Purkinje cell (primary cell): ENCODE measurements around the gene PHF13. TPM values are rescaled to one million over a fixed set of nuclear protein-coding genes. Genes with fewer than 3 reads are reported as not detected.

Source experiments
- polyA plus RNA-seq: library from polyadenylated mRNA; unstranded; fragments of >200 nt; fragmentation: Nextera tagmentation; gene quantifications from 2 replicates; pipeline ENCODE4 v1.2.1, GENCODE V29; 2014

Gene PHF13
- 2.1 and 2.3 TPM in 2 replicates for polyA plus RNA-seq

GRCh38 chr1:6613361-6614018 is at the start of gene PHF13:
Gene PHF13 (plus strand): TSS chr1:6613731. CDS start chr1:6614067, 336 bp downstream.

GRCh38 chr1:6579374-6580118 is 34.0 kb upstream of the PHF13 start, which contains the start of gene ZBTB48:
Gene ZBTB48 (plus strand): TSS chr1:6579994. CDS start chr1:6580610, 616 bp downstream.

GRCh38 chr1:6602669-6603237 is 10.8 kb upstream of the PHF13 start, which contains the start of gene KLHL21:
Gene KLHL21 (minus strand): TSS chr1:6602869. CDS start chr1:6602817, 52 bp downstream.

DNA sequence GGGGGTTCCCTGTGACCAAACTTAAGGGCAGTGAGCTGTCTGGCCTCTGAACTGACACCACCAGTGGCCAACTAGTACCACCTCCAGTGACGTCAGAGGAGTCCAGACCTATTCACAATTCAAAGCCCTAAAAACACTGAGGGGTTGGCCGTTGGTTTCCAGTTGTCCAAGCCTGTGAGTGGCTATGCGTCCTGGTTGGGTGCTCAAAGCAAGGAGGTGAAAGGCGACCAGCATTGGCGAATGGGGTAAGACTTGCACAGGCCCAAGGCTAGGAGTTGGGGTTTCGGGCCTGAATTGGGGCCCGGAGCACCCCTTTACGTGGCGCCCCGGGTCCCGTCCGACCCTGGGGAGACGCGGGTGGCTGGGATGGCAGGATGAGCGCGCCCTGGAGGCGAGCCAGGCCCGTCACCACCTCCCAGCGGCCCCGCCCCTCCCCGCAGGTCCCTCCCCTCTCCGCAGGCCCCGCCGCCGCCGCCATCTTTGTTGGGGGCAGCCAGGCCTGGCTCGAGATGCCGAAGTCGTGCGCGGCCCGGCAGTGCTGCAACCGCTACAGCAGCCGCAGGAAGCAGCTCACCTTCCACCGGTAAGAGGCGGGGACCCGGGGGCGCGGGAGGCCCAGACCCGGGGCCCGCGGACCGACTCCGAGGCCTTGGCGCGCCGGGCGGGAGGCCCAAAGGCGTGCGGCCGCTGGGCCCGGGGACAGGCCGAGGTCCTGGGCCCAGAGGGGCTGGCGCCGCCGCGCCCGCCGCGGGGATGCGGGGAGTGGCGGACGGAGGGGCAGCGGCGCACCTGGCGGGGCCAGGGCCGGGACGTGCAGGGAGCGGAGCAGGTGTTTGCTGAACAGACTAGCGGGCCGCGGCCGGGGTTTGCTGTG is 11.4 kb downstream of the PHF13 start, which contains the start of gene THAP3:
TSS of gene THAP3 (plus strand) at position 159 of the 874 bp plus-strand sequence. CDS start at position 510, 351 bp downstream.

Other genes starting within 250 kb of the PHF13 start
- gene ACOT7, start 220.0 kb upstream of the PHF13 start, polyA plus RNA-seq, result 153 and 161 TPM in 2 replicates
- gene HES2, start 193.8 kb upstream of the PHF13 start, polyA plus RNA-seq, result not detected in 2 replicates
- gene ESPN, start 189.0 kb upstream of the PHF13 start, polyA plus RNA-seq, result 5.3 and 10.1 TPM in 2 replicates
- gene TNFRSF25, start 147.6 kb upstream of the PHF13 start, polyA plus RNA-seq, result 2.7 and 6.0 TPM in 2 replicates
- gene PLEKHG5, start 122.1 kb upstream of the PHF13 start, polyA plus RNA-seq, result 1.8 and 2.4 TPM in 2 replicates
- 2.2 and 4.6 TPM in 2 replicates for gene NOL9, start 59.2 kb upstream of the PHF13 start, polyA plus RNA-seq
- 0.35 TPM in 1 of 2 replicates, not detected in the other for gene TAS1R1, start 58.4 kb upstream of the PHF13 start, polyA plus RNA-seq
- 0.69 and 1.4 TPM in 2 replicates for gene ZBTB48, start 33.7 kb upstream of the PHF13 start, polyA plus RNA-seq
- 1.6 and 2.7 TPM in 2 replicates for gene KLHL21, start 10.9 kb upstream of the PHF13 start, polyA plus RNA-seq
- gene THAP3, start 11.1 kb downstream of the PHF13 start, polyA plus RNA-seq, result 4.7 and 7.4 TPM in 2 replicates
- gene DNAJC11, start 88.1 kb downstream of the PHF13 start, polyA plus RNA-seq, result 26.0 and 32.5 TPM in 2 replicates
- gene CAMTA1, start 171.7 kb downstream of the PHF13 start, polyA plus RNA-seq, result 153 and 194 TPM in 2 replicates